ENCODE results near the gene SDR42E1.
A peak's percentile ranks its signal among the peaks of the same experiment; 100 is the strongest.

Gene SDR42E1, protein sequence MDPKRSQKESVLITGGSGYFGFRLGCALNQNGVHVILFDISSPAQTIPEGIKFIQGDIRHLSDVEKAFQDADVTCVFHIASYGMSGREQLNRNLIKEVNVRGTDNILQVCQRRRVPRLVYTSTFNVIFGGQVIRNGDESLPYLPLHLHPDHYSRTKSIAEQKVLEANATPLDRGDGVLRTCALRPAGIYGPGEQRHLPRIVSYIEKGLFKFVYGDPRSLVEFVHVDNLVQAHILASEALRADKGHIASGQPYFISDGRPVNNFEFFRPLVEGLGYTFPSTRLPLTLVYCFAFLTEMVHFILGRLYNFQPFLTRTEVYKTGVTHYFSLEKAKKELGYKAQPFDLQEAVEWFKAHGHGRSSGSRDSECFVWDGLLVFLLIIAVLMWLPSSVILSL

DNA sequence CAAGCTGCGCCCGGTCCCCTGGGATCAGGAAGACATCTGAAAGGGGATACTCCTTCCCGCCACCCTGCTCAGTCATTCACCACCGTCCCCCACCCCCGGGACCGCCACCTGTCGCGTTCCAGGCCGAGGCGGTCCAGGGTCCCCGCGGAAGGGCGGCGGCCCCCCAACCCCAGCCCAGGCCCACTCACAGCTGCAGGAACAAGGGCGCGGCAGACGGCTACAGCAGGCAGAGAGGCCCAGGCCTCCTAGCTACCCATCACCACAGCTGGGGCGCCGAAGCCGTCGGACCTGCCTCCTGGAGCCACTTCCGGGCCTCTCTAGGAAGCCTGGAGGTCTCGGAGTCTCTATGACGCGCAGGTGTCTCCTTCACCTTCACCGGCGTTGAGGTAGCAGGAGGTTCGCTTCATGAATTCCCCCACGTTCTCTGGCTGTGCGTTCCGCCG is at the start of gene SDR42E1:
TSS of gene SDR42E1 (minus strand) at position 272 of the 443 bp plus-strand sequence. CDS start 10,612 bp downstream, outside the sequence.
- peak; percentile 29 for DNase-seq

DNA sequence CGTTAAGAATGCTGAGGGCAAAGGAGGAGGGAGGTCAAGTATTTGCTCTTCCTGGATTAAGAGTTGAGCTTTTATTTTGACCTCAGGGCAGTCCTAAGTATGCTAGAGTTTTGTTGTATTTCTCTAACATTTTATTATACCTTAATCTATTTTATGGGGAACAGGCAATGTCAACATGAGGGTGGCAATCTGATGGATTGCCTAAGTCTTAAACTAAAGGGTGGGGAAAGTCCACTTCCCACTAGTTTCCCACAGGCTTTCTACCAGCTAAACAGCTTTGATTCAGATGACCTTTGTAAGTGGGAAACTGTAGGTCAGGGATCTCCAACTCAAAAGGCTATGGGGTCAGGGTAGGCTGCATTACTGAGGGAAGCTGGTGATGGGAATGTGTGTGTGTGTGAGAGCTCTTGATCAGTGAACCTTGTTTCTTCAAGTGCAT is 48.7 kb upstream of the SDR42E1 start:
- DNase-seq, result no peak

DNA sequence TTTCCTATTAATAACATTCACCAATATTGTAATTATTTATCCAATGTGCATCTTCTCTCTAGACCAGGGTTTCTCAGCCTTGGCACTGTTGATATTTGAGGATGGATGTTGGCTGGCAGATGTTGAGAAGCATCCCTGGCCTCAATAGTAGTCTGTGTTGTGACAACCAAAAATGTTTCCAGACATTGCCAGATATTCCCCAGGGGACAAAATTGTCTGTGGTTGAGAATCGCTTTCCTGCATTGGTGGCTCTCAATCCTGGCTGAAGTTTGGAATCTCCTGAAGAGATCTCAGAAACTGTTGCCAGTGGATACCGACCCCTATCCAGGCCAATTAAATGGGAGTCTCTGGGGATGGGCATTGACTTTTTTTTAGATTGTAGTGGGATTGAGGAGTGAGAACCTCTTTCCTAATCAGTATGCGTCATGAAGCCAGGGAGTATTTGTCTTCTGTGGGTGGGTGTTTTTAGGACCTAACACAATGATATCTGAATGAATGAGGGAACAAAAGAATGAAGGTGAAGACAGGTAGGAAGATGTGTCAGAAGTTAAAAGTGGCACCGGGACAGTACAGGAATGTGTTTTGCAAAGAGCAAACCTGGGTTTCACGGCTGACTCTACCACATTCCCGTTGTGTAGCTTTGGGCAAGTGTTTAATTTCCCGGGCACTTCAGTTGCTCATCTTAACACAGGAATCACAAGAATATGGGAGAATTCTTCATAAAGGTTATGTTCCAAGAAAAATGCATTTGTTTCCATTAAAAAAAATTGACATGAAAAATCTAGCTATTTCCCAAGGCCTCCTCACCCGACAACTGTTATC is 48.1 kb upstream of the SDR42E1 start:
- DNase-seq, result no peak

DNA sequence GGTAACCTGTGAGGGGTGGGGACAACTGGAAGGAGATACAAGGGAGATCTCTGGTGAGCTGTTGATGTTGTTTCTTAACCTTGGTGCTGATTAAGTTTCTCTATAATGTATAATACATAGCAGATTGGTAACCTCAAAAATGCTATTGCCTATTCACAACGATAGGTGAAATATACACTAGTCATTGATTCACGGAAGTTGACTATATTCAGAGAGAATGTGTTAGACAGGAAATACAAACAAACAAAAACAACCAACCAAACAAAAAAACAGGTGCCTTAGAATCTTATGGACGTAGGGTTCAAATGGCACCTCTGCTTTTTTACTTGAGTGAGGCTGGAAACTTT is 45.3 kb upstream of the SDR42E1 start:
- DNase-seq, result no peak

DNA sequence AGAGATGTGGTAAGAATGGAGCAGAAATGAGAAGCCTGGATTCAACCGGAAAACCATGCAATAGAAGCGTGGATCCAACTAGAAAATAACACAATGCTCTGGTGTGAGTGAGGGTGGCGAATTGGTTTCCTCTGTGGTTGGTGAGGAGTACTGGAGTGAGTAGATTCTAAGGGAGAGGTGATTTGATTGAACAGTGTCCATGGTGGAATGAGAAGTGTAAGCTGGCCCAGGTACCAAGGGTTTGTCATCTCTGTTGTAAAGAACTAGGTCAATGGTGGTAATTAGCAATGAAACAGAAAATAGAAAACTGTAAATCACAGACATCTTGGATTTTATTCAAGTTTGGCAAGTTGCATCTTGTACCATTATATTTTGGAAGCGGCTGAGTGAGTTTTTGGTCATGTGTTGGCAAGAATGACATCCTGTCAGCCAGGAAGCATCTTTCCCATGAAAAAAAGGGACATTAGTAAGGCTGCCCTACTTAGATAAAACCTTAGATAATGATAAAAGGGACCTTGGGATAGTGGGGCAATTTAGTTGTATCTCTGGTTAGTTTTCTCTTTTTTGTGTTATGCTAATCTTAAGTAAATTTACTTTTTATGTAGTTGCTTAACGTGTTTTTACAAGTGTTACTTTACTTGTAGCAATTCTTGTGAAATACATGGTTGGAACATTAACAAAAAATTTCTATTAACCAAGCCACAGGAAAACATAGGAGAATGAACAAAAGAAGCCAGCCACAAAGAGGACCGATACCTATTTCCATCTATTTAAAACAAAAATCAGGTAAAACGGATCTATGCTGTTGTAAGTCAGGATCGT is 44.7 kb upstream of the SDR42E1 start:
- no peak for DNase-seq

DNA sequence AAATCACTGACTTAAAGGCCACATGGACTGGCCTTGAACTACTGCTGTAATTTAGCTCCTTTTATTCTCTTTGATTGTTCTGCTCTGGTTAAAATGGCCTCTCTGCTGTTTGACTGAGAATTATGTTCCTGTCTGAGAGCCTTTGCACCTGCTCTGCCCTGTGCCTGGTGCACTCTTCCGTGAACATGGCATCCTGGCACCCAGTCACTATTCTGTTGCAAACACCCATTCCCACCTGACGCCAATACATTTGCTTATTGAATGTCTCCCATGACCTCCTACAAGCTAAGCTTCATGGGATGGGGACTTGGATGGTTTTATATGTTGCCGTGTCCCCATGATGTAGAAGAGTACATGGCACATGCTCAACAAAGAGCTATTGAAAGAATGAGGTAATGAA is 43.8 kb upstream of the SDR42E1 start:
- DNase-seq, result peak; percentile 62

DNA sequence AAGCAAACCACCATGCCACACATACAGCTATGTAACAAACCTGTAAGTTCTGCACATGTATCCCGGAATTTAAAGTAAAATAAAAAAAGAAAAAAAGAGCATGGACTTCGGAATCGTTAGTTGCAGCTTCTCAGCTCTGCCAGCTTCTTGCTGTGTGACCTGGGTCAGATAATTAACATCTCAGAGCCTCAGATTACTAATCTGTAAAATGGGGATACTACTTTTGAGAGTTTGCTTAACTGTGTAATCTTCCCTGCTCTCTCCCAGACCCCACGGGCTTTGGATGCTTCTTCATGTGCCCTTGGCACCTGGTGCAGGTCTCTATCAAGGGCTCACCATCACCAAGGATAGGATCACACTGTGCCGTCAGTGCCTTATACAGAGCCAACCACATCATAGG is 40.4 kb upstream of the SDR42E1 start:
- DNase-seq, result no peak

DNA sequence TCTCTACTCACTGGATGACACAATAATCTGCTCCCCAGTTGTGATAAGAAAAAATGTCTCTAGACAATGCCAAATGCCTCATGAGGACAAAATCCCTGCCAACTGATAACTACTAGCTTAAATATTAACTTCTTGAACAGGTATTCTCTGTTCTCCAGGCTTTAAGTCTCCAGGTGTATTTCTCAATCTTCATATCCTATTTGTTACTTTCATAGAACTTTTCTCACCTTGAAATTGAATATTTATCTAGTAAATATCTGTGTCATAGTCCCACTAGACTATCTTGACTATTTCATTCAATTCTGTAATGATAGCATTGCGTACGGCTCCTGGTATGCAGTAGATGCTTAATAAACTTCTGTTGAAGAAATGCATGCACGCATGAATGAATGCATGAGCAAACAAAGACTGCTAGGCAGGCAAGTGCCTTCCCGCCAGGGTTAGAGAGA is 39.7 kb upstream of the SDR42E1 start:
- DNase-seq, result no peak

DNA sequence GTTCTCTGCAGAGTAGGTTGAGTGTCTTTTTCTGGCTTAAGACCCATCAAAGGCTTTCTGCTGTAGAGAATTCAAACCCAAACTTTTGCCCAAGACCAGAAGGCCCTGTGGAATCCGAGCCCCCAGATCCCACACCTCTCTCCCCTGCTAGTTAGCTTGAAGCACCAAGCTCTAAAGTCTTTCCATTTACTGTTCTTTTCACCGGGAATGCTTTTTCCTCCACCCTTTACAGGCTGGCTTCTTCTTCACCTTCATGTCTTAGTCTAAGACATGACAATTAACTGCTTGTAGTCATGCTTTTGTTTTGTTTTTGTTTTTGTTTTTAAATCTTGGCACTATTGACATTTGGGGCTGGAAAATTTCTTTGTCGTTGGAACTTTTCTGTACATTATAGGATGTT is 39.2 kb upstream of the SDR42E1 start:
- no peak for DNase-seq

DNA sequence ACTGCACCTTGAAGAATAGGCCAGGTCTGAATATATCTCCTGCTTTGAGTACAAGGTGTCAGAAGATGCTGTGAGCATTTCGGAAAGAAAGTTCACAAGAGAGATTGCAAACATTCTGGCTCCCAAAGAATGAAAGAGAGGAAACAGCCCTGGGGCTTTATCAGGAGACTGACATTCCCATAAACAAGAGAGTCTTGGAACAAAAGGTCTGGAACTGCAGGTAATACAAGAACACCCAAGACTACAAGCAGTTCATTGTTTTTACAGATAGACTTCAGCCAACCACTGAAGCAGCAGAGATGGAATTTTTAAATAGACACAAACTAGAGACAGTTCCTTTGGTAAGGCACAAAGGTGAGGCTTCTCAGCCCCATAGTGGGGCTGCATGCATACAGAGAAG is 38.2 kb upstream of the SDR42E1 start:
- no peak for DNase-seq

DNA sequence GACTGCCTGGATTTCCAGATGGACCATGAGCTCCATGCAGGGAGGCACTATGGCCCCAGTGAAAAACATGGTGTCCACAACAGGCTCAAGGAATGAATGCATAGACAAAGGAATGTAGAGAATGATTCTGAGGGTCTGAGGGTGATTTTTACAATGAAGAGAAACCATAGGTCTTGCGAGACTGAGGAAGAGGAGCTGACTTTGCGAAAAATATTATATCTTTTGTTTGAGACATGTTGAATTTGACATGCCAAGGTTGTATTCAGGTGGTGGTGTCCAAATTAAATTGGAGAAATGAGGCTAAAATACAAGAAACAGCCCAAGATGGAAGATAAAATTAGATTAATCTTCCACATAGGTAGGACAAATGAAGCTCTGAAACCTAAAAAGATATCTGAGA is 36.5 kb upstream of the SDR42E1 start:
- DNase-seq, result no peak

DNA sequence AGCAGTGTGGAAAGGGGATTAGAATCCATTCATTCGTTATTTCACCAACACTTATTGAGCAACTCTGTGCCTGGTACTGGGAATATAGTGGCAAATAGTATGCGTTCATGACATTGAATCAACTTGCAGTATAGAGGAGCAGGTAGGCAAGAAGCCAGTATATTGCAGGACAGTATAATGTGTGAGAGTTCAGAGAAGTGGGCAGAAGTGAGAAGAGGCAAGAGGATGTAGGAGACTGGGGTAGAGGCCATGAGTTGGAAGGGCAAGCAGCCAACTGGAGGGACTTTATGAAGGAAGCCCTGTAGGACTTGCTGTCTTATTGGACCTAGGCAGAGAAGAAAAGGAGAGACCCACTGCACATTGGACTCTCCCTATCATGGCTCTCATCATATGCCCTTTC is 36.1 kb upstream of the SDR42E1 start:
- DNase-seq, result no peak

DNA sequence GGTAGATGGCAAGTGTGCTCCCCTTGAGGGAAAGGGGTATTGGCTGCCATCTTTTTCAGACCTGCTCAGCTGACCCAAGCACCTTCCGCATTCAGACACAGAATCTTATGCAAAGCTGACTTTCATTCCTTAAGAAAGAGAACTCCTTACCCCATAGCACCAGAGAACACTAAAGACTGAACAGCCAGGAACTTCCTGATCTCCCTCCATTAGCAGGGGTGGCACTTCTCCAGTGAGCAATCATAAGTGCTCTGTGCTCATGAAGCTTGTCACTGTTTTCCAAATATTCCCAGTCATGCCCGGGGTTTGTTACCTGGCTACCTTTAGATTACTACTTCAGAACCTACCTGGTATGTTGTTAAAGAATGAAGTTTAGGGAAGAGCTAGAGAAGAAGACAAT is 35.7 kb upstream of the SDR42E1 start:
- DNase-seq, result no peak

DNA sequence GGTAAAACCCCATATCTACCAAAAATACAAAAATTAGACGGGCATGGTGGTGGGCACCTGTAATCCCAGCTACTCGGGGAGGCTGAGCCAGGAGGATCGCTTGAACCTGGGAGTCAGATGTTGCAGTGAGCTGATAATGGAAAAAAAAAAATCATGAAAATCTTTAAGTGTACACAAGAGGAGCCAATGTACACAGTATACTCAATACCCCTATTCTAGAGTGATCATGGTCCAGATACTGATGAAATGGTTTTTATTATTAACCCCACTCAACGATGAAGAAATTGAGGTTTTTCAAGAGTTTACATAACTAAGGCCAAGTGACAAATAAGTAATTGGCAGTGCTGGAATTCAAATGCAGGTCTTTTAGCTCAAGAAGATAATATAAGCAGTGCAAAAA is 35.3 kb upstream of the SDR42E1 start:
- DNase-seq, result no peak

DNA sequence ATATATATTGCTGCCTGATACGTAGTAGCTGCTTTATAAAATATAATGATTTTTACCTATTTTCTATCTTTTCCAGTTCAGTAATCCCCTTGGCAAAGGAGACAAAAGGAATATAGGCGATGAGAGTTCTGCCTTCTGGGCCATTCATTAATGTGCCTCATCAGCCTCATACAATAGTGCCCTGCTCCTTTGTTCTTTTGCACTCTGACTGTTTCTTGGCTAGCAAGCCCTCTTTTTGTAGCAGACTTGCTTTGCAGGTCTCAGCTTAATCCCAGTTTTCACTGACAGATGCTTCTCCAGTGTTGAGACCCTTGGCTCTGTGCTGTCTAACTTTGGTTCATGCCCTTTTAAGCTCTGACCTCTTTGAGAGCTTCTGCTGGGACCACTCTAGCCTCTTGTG is 34.2 kb upstream of the SDR42E1 start:
- no peak for DNase-seq

DNA sequence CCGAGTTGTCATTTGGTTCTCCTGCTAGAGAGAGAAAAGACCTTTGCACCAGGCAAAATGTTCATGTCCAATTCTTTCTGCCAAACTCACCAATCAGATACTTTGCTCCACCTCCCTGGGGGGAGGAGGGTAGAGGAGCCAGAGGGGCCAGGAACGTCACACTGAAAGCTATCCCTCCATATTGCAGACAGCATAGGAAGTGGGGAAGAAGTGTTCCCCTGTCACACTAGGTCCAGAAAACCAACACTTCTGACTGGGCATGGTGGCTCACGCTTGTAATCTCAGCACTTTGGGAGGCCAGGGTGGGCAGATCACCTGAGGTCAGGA is 33.3 kb upstream of the SDR42E1 start:
- no peak for DNase-seq

DNA sequence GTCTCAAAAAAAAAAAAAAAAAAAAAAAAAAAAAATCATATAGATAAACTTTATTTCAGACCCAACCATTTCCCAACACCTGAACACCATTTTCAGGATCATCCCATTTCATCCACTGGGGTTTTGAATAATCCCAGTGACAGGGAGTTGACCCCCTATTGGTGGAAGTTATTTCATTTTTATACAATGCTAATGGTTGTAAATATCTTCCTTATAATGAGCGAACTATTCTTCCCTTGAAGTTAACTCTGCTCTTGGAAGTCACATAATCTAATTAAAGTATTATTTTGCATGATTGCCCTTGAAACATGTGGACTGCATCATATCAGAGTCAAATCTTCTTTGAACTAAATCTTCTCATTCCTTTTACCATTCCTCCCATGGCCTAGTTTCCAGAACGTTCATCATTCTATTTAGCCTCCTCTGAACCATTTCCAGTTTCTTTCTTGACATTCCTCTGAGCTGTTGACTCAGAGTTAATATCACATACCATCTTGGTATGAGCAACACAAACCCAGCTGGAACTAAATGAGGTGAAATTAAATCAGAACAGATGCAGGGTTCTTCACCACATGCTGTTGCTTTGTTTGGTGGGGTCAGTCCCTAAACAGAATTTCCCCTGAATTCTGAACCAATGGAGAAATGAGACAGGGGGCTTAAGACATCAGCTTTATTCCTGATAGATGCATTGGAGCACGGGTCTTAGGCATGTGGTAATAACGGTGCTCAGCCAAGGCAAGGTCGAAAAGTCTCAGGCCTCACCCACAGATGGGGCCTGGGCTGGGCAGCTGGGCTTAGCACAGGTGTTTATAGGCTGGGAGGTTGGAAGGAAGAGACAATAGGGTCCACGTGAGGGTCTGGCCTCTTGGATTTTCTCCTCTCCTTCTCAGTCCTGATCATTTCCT is 32.7 kb upstream of the SDR42E1 start:
- no peak for DNase-seq

DNA sequence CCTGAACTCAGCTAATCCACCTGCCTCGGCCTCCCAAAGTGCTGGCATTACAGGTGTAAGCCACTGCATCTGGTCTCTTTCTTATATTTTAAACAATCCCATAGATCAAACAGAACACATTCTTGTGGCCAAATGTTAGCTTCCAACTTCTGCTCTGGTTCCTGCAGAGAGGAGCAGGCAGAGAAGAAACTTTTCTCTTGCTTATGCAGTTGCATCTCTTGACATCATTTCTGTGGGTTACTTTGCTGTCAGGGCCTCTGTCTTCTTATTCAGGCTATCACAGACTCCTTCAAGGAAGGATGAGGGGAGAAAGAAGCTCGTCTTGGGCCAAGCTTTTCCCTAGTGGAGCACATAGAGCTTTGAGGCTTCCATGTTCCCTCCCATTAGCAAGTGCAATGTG is 31.6 kb upstream of the SDR42E1 start:
- DNase-seq, result no peak

DNA sequence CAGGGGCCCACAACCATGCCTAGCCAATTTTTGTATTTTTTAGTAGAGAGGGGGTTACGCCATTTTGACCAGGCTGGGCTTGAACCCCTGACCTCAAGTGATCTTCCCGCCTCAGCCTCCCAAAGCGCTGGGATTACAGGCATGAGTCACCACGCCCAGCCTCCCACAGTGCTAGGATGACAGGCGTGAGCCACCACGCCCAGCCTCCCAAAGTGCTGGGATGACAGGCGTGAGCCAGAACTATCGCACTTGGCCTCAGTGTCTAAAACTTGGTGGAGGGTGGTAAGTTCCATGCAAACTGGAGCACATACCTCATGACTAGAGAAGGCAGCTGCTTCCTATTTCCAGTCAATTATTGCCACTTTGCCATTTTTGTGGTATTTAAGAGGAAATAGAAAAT is 30.9 kb upstream of the SDR42E1 start:
- DNase-seq, result no peak

DNA sequence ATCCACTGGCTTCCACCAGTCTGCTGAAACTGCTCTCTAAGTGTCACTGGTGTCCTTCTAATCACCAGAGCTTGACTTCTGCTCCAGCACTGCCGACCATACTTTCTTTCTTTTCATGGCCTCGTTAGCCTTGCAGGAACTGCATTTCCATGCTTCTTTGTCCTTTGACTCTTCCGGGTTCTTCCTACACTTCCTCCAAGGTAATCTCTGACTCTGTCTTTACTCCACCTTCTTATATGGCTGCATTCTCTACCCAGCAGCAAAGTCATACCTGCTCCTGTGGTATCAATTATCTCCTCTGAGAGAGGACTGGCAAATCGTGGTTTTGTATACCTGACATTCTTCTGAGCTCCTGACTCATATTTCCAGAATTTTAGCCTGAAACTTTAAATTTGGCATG is 30.3 kb upstream of the SDR42E1 start:
- DNase-seq, result no peak

DNA sequence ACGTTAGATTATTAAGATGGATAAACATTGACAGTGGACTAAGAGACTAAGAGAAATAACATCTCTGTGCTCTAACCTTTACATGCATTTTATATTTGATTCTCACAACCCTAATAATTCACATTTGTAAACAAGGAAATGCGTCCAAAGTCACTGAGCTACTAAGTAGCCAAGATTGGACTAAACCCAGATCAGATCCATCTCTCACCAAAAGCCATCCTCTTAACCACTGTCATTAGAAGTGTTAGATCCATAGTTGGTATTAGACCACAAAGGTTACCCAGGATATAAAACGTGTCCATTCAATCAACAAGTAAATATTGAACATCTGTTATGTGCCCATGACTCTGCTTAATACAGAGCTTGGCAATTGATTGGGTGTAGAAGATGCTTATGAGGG is 29.0 kb upstream of the SDR42E1 start:
- DNase-seq, result peak; percentile 19

DNA sequence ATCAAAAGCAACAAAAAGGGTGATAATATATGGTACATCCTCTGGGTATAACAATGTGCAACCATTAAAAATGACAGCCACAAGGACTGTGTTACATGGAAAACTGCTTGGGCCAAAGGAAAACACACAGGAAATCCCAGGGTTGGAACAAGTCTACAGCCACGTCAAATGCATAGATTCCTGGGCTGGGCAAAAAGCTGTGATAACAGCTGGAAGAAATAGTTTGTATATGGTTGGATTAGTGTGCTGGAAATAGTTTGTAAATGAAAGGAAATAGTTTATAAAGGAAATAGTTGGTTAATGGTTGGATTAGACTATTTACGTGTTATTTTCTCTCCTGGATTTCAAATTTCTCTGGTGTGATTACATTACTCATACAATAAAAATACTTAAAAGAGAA is 26.4 kb upstream of the SDR42E1 start:
- no peak for DNase-seq
